GM23338 (cell line): Measurements from ENCODE around the gene VSIR. TPM values are rescaled to one million over a fixed set of nuclear protein-coding genes. Genes with fewer than 3 reads are reported as not detected.

Experiments
- ATAC-seq: fragments of 200-7000 bp; cut with Tn5 transposase; 3 replicates; pipeline ENCODE4 v1.9.1; 2020
- DNase-seq: peaks from one replicate; pipeline ENCODE4 v3.0.0-alpha.2; 2015; ENCODE audit warnings: low spot score
- H2AFZ ChIP-seq: fragments of 200-600 bp; sonication (generic); 2 replicates; pipeline ENCODE4 v1.8.0; 2016; ENCODE audit warnings: antibody characterized with exemption, mild to moderate bottlenecking, moderate library complexity
- H3F3A ChIP-seq: fragments of 200-600 bp; sonication (generic); replicated peaks from 2 replicates; pipeline ENCODE4 v1.8.0; 2017; ENCODE audit warnings: antibody characterized with exemption, mixed run types, low read depth
- H3K27ac ChIP-seq: fragments of 200-600 bp; sonication (generic); 2 replicates; pipeline ENCODE4 v1.6.1; 2016; ENCODE audit warnings: low read depth
- H3K27me3 ChIP-seq: fragments of 200-600 bp; sonication (generic); 2 replicates; pipeline ENCODE4 v1.8.0; 2016; ENCODE audit warnings: mild to moderate bottlenecking, mixed run types, moderate library complexity; ENCODE audit not compliant: insufficient read depth
- H3K36me3 ChIP-seq: fragments of 200-600 bp; sonication (generic); 2 replicates; pipeline ENCODE4 v1.8.0; 2016; ENCODE audit warnings: mild to moderate bottlenecking; ENCODE audit not compliant: insufficient read depth
- H3K4me1 ChIP-seq: fragments of 200-600 bp; sonication (generic); 2 replicates; pipeline ENCODE4 v1.8.0; 2016; ENCODE audit warnings: mild to moderate bottlenecking, moderate library complexity; ENCODE audit not compliant: insufficient read depth
- H3K4me2 ChIP-seq: fragments of 200-600 bp; sonication (generic); 2 replicates; pipeline ENCODE4 v1.7.1; 2017; ENCODE audit warnings: mixed run types
- H3K4me3 ChIP-seq: fragments of 200-600 bp; sonication (generic); 2 replicates; pipeline ENCODE4 v1.6.1; 2016; ENCODE audit warnings: mixed run types
- H3K79me2 ChIP-seq: fragments of 200-600 bp; sonication (generic); replicated peaks from 2 replicates; pipeline ENCODE4 v1.8.0; 2017; ENCODE audit warnings: mild to moderate bottlenecking; ENCODE audit not compliant: insufficient read depth
- H3K9me2 ChIP-seq: fragments of 200-600 bp; sonication (generic); 2 replicates; pipeline ENCODE4 v1.8.0; 2017; ENCODE audit not compliant: insufficient read depth
- H4K20me1 ChIP-seq: fragments of 200-600 bp; sonication (generic); replicated peaks from 2 replicates; pipeline ENCODE4 v1.8.0; 2017; ENCODE audit warnings: mild to moderate bottlenecking; ENCODE audit not compliant: insufficient read depth
- H3K27ac Mint-ChIP-seq: 2 replicates; pipeline ENCODE4 v1.8.0; 2020; ENCODE audit warnings: inconsistent platforms, mild to moderate bottlenecking, moderate library complexity, mixed read lengths
- H3K27me3 Mint-ChIP-seq: 3 replicates; pipeline ENCODE4 v1.8.0; 2022; ENCODE audit warnings: low read depth, mild to moderate bottlenecking, moderate library complexity, mixed read lengths, inconsistent platforms; ENCODE audit not compliant: insufficient read depth, poor library complexity
- H3K36me3 Mint-ChIP-seq: 3 replicates; pipeline ENCODE4 v1.8.0; 2021; ENCODE audit warnings: low read depth, mild to moderate bottlenecking, inconsistent platforms, moderate library complexity, mixed read lengths
- H3K4me1 Mint-ChIP-seq: 3 replicates; pipeline ENCODE4 v1.8.0; 2020; ENCODE audit warnings: mild to moderate bottlenecking, inconsistent platforms, mixed read lengths
- H3K4me3 Mint-ChIP-seq: 3 replicates; pipeline ENCODE4 v1.8.0; 2021; ENCODE audit warnings: moderate library complexity, mild to moderate bottlenecking, inconsistent platforms, mixed read lengths
- H3K9me3 Mint-ChIP-seq: 3 replicates; pipeline ENCODE4 v1.8.0; 2020; ENCODE audit warnings: moderate library complexity, mild to moderate bottlenecking, inconsistent platforms, mixed read lengths
- CREB1 ChIP-seq: fragments of 250-450 bp; sonication (Bioruptor Pico); IDR thresholded peaks from 2 replicates; pipeline ENCODE4 v1.5.0; 2020; ENCODE audit warnings: low read depth, mild to moderate bottlenecking, moderate library complexity
- CTCF ChIP-seq, 2 experiments: fragments of 200-600 bp in 1 of 2; sonication (generic) in 1 of 2; conservative IDR thresholded peaks; 2 replicates each; pipeline versions ENCODE4 v1.5.1 to v1.6.1; 2016 to 2017; ENCODE audit warnings: antibody characterized with exemption in 2 of 2, low read depth in 2 of 2, mild to moderate bottlenecking in 2 of 2, moderate library complexity in 1 of 2
- EZH2 ChIP-seq: fragments of 200-600 bp; sonication (generic); IDR thresholded peaks from one replicate; pipeline ENCODE4 v1.8.0; 2017; ENCODE audit warnings: antibody characterized with exemption, mild to moderate bottlenecking, low read depth; ENCODE audit not compliant: unreplicated experiment
- EZH2phosphoT487 ChIP-seq: fragments of 200-600 bp; sonication (generic); IDR thresholded peaks from one replicate; pipeline ENCODE4 v1.8.1; 2018; ENCODE audit warnings: antibody characterized with exemption; ENCODE audit not compliant: unreplicated experiment
- JUNB ChIP-seq: IDR thresholded peaks from one replicate; pipeline ENCODE4 v1.6.1; 2016; ENCODE audit warnings: antibody characterized with exemption; ENCODE audit not compliant: unreplicated experiment
- NANOG ChIP-seq: IDR thresholded peaks from 2 replicates; pipeline ENCODE4 v1.6.1; 2016; ENCODE audit warnings: antibody characterized with exemption, borderline replicate concordance
- POLR2AphosphoS5 ChIP-seq: IDR thresholded peaks from 2 replicates; pipeline ENCODE4 v1.6.1; 2016; ENCODE audit warnings: antibody characterized with exemption, low read depth
- STAT1 ChIP-seq: IDR thresholded peaks from one replicate; pipeline ENCODE4 v1.6.1; 2016; ENCODE audit warnings: antibody characterized with exemption; ENCODE audit not compliant: unreplicated experiment
- ZNF114 ChIP-seq: fragments of 250-450 bp; sonication (Bioruptor Pico); IDR thresholded peaks from 2 replicates; pipeline ENCODE4 v1.5.0; 2020; ENCODE audit warnings: mild to moderate bottlenecking, moderate library complexity
- ZNF331 ChIP-seq: fragments of 250-450 bp; sonication (Bioruptor Pico); IDR thresholded peaks from 2 replicates; pipeline ENCODE4 v1.5.0; 2020; ENCODE audit warnings: low read depth, mild to moderate bottlenecking, moderate library complexity
- polyA plus RNA-seq: library from polyadenylated mRNA; unstranded; fragments of >200 nt; fragmentation: Nextera tagmentation; extraction: Ambion mirVana; gene quantifications from 2 replicates; pipeline ENCODE4 v1.2.1, GENCODE V29; 2016
- total RNA-seq: library from RNA; depleted of rRNA; stranded (reverse); fragments of >200 nt; shearing (Covaris generic); gene quantifications from 2 replicates; pipeline ENCODE4 v1.2.3, GENCODE V29; 2014
- TF ChIP-seq, protein P1 (sequence below): IDR thresholded peaks from one replicate; pipeline ENCODE4 v1.6.1; 2018; ENCODE audit warnings: antibody characterized with exemption; ENCODE audit not compliant: unreplicated experiment
- TF ChIP-seq, protein P2 (sequence below): fragments of 250-450 bp; sonication (Bioruptor Pico); IDR thresholded peaks from 2 replicates; pipeline ENCODE4 v1.5.0; 2020; ENCODE audit warnings: mild to moderate bottlenecking, moderate library complexity
- TF ChIP-seq, protein P3 (sequence below): IDR thresholded peaks from 2 replicates; pipeline ENCODE4 v1.6.1; 2016; ENCODE audit warnings: antibody characterized with exemption

VSIR gene
- total and polyA plus RNA-seq, 2 experiments from 2014 or later, result 0.10 to 0.74 TPM

DNA sequence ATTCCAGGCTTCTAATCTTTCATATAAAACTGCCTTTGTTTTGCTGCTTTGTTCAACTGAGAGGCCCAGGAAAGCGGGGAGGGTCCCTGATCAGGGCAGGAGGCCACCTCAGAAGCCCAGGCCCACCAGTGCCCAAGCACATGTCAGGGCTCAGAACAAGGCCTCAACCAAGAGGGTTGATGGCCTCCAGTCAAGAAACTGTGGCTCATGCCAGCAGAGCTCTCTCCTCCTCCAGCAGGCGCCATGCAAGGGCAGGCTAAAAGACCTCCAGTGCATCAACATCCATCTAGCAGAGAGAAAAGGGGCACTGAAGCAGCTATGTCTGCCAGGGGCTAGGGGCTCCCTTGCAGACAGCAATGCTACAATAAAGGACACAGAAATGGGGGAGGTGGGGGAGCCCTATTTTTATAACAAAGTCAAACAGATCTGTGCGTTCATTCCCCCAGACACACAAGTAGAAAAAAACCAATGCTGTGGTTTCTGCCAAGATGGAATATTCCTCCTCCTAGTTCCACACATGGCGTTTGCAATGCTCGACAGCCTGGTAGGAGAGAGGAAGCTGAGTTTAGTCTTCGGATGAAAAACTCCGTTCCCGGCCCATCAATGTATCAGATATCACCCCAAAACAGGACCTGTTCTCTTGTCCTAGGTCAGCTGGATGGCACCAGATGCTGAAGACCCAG lies 43.8 kb upstream of the VSIR start:
- Histone ChIP-seq H3K36me3 (peaks cover 42% of the 10 kb centered on the region), H3K27ac (no peak overlapping the region), H3K27me3 (no peaks in the 10 kb centered on the region), H3K4me3 (no peak overlapping the region), H3K4me1 (no peaks in the 10 kb centered on the region), H3F3A (no peaks in the 10 kb centered on the region), H3K9me2 (no peaks in the 10 kb centered on the region), H3K79me2 (no peaks in the 10 kb centered on the region), H2AFZ (no peak overlapping the region), H3K4me2 (no peak overlapping the region), H4K20me1 (no peaks in the 10 kb centered on the region; the same call in 1 of the 2 replicates)
- peaks cover 10% of the 10 kb centered on the region for H3K27me3 Mint-ChIP-seq
- no peaks in the 10 kb centered on the region; the same call in 2 of the 3 replicates for H3K9me3 Mint-ChIP-seq
- H3K36me3 Mint-ChIP-seq, result peaks cover 71% of the 10 kb centered on the region
- no peak for ATAC-seq
- TF ChIP-seq JUNB (no peak), EZH2phosphoT487 (no peak), STAT1 (no peak), NANOG (no peak), ZNF114 (CRISPR knock-in tag) (no peak), CTCF (conservative IDR thresholded peaks at IDR 0.05; ENCODE audit: low read depth in 2 of 2) (no peak), ZNF331 (no peak), POLR2AphosphoS5 (no peak), EZH2 (no peak), CREB1 (CRISPR knock-in tag) (no peak)
- TF ChIP-seq, protein P1, sequence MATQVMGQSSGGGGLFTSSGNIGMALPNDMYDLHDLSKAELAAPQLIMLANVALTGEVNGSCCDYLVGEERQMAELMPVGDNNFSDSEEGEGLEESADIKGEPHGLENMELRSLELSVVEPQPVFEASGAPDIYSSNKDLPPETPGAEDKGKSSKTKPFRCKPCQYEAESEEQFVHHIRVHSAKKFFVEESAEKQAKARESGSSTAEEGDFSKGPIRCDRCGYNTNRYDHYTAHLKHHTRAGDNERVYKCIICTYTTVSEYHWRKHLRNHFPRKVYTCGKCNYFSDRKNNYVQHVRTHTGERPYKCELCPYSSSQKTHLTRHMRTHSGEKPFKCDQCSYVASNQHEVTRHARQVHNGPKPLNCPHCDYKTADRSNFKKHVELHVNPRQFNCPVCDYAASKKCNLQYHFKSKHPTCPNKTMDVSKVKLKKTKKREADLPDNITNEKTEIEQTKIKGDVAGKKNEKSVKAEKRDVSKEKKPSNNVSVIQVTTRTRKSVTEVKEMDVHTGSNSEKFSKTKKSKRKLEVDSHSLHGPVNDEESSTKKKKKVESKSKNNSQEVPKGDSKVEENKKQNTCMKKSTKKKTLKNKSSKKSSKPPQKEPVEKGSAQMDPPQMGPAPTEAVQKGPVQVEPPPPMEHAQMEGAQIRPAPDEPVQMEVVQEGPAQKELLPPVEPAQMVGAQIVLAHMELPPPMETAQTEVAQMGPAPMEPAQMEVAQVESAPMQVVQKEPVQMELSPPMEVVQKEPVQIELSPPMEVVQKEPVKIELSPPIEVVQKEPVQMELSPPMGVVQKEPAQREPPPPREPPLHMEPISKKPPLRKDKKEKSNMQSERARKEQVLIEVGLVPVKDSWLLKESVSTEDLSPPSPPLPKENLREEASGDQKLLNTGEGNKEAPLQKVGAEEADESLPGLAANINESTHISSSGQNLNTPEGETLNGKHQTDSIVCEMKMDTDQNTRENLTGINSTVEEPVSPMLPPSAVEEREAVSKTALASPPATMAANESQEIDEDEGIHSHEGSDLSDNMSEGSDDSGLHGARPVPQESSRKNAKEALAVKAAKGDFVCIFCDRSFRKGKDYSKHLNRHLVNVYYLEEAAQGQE, result no peak
- TF ChIP-seq, protein P2, sequence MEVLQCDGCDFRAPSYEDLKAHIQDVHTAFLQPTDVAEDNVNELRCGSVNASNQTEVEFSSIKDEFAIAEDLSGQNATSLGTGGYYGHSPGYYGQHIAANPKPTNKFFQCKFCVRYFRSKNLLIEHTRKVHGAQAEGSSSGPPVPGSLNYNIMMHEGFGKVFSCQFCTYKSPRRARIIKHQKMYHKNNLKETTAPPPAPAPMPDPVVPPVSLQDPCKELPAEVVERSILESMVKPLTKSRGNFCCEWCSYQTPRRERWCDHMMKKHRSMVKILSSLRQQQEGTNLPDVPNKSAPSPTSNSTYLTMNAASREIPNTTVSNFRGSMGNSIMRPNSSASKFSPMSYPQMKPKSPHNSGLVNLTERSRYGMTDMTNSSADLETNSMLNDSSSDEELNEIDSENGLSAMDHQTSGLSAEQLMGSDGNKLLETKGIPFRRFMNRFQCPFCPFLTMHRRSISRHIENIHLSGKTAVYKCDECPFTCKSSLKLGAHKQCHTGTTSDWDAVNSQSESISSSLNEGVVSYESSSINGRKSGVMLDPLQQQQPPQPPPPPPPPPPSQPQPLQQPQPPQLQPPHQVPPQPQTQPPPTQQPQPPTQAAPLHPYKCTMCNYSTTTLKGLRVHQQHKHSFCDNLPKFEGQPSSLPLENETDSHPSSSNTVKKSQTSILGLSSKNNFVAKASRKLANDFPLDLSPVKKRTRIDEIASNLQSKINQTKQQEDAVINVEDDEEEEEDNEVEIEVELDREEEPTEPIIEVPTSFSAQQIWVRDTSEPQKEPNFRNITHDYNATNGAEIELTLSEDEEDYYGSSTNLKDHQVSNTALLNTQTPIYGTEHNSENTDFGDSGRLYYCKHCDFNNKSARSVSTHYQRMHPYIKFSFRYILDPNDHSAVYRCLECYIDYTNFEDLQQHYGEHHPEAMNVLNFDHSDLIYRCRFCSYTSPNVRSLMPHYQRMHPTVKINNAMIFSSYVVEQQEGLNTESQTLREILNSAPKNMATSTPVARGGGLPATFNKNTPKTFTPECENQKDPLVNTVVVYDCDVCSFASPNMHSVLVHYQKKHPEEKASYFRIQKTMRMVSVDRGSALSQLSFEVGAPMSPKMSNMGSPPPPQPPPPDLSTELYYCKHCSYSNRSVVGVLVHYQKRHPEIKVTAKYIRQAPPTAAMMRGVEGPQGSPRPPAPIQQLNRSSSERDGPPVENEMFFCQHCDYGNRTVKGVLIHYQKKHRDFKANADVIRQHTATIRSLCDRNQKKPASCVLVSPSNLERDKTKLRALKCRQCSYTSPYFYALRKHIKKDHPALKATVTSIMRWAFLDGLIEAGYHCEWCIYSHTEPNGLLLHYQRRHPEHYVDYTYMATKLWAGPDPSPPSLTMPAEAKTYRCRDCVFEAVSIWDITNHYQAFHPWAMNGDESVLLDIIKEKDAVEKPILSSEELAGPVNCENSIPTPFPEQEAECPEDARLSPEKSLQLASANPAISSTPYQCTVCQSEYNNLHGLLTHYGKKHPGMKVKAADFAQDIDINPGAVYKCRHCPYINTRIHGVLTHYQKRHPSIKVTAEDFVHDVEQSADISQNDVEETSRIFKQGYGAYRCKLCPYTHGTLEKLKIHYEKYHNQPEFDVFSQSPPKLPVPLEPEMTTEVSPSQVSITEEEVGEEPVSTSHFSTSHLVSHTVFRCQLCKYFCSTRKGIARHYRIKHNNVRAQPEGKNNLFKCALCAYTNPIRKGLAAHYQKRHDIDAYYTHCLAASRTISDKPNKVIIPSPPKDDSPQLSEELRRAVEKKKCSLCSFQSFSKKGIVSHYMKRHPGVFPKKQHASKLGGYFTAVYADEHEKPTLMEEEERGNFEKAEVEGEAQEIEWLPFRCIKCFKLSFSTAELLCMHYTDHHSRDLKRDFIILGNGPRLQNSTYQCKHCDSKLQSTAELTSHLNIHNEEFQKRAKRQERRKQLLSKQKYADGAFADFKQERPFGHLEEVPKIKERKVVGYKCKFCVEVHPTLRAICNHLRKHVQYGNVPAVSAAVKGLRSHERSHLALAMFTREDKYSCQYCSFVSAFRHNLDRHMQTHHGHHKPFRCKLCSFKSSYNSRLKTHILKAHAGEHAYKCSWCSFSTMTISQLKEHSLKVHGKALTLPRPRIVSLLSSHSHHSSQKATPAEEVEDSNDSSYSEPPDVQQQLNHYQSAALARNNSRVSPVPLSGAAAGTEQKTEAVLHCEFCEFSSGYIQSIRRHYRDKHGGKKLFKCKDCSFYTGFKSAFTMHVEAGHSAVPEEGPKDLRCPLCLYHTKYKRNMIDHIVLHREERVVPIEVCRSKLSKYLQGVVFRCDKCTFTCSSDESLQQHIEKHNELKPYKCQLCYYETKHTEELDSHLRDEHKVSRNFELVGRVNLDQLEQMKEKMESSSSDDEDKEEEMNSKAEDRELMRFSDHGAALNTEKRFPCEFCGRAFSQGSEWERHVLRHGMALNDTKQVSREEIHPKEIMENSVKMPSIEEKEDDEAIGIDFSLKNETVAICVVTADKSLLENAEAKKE (CRISPR knock-in tag), result no peak
- TF ChIP-seq, protein P3, sequence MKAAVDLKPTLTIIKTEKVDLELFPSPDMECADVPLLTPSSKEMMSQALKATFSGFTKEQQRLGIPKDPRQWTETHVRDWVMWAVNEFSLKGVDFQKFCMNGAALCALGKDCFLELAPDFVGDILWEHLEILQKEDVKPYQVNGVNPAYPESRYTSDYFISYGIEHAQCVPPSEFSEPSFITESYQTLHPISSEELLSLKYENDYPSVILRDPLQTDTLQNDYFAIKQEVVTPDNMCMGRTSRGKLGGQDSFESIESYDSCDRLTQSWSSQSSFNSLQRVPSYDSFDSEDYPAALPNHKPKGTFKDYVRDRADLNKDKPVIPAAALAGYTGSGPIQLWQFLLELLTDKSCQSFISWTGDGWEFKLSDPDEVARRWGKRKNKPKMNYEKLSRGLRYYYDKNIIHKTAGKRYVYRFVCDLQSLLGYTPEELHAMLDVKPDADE, result no peak
- H3K4me1 Mint-ChIP-seq, result peaks cover 2% of the 10 kb centered on the region; the same call in 2 of the 3 replicates
- no peak overlapping the region for H3K4me3 Mint-ChIP-seq
- H3K27ac Mint-ChIP-seq, result no peak overlapping the region
- no peak for DNase-seq
